C4-2B (cell line): Measurements from ENCODE around the gene RHCE.

Source experiments
- ZFX ChIP-seq: fragments of 450-650 bp; IDR thresholded peaks from 2 replicates; pipeline ENCODE4 v1.6.1; 2017
- TF ChIP-seq, protein P1 (sequence below): fragments of 450-650 bp; conservative IDR thresholded peaks from 2 replicates; pipeline ENCODE4 v1.5.1; 2017; ENCODE audit warnings: mild to moderate bottlenecking

DNA sequence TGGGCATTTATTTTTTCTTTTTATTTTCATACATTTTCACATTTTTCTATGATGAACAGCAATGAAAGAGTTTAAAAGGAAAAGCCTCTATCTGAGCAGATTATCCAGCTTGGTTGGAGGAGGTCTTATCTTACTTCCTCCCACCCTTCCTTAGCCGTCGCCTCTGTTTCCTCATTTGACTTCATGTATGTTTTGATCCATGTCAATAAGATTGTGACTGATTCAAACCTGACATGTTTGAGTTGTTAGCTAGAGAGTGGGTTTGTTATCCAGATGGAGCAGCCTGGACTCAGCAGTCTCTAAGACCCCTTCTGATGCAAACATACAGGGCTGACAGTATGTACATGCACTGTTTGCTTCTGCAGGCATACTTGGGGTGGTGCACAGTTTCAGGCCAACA, 41.2 kb upstream of the RHCE start:
- TF ChIP-seq, protein P1, sequence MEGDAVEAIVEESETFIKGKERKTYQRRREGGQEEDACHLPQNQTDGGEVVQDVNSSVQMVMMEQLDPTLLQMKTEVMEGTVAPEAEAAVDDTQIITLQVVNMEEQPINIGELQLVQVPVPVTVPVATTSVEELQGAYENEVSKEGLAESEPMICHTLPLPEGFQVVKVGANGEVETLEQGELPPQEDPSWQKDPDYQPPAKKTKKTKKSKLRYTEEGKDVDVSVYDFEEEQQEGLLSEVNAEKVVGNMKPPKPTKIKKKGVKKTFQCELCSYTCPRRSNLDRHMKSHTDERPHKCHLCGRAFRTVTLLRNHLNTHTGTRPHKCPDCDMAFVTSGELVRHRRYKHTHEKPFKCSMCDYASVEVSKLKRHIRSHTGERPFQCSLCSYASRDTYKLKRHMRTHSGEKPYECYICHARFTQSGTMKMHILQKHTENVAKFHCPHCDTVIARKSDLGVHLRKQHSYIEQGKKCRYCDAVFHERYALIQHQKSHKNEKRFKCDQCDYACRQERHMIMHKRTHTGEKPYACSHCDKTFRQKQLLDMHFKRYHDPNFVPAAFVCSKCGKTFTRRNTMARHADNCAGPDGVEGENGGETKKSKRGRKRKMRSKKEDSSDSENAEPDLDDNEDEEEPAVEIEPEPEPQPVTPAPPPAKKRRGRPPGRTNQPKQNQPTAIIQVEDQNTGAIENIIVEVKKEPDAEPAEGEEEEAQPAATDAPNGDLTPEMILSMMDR: no peak
- no peak for TF ChIP-seq ZFX
